Parathyroid adenoma (tissue), 2 donors: ENCODE results near the gene TMEM121B.

Experiments
- H2AFZ ChIP-seq: fragments of 300-600 bp; sonication (generic); one replicate; pipeline ENCODE4 v1.7.0; 2017; ENCODE audit warnings: antibody characterized with exemption, mild to moderate bottlenecking
- H3K27ac ChIP-seq: fragments of 300-600 bp; sonication (generic); one replicate; pipeline ENCODE4 v1.7.0; 2017
- H3K27me3 ChIP-seq: fragments of 300-600 bp; sonication (generic); one replicate; pipeline ENCODE4 v1.7.0; 2017; ENCODE audit warnings: low read length; ENCODE audit not compliant: control insufficient read depth, insufficient read depth
- H3K36me3 ChIP-seq: fragments of 300-600 bp; sonication (generic); one replicate; pipeline ENCODE4 v1.7.0; 2017; ENCODE audit warnings: low read length; ENCODE audit not compliant: control insufficient read depth, insufficient read depth
- H3K4me1 ChIP-seq: fragments of 300-600 bp; sonication (generic); one replicate; pipeline ENCODE4 v1.7.0; 2017; ENCODE audit warnings: control low read depth
- H3K4me2 ChIP-seq: fragments of 300-600 bp; sonication (generic); one replicate; pipeline ENCODE4 v1.7.0; 2017; ENCODE audit warnings: low read length
- H3K4me3 ChIP-seq: fragments of 300-600 bp; sonication (generic); one replicate; pipeline ENCODE4 v1.7.0; 2017; ENCODE audit warnings: low read depth, low read length
- H3K79me2 ChIP-seq: fragments of 300-600 bp; sonication (generic); one replicate; pipeline ENCODE4 v1.7.0; 2017; ENCODE audit warnings: control low read depth
- H3K9ac ChIP-seq: fragments of 300-600 bp; sonication (generic); one replicate; pipeline ENCODE4 v1.7.0; 2017; ENCODE audit warnings: mild to moderate bottlenecking
- H3K9me3 ChIP-seq: fragments of 300-600 bp; sonication (generic); one replicate; pipeline ENCODE4 v1.7.0; 2017; ENCODE audit warnings: low read length; ENCODE audit not compliant: control insufficient read depth
- CTCF ChIP-seq: fragments of 300-600 bp; sonication (generic); IDR thresholded peaks from one replicate; pipeline ENCODE4 v1.7.0; 2017; ENCODE audit warnings: antibody characterized with exemption, mild to moderate bottlenecking
- donor health status: primary hyperparathyroidism.

Gene TMEM121B

GRCh38 chr22:17145021-17145680, 24.0 kb upstream of the TMEM121B start:
- Histone ChIP-seq H3K36me3 (no peaks in the 10 kb centered on the region), H3K9me3 (no peaks in the 10 kb centered on the region)

DNA sequence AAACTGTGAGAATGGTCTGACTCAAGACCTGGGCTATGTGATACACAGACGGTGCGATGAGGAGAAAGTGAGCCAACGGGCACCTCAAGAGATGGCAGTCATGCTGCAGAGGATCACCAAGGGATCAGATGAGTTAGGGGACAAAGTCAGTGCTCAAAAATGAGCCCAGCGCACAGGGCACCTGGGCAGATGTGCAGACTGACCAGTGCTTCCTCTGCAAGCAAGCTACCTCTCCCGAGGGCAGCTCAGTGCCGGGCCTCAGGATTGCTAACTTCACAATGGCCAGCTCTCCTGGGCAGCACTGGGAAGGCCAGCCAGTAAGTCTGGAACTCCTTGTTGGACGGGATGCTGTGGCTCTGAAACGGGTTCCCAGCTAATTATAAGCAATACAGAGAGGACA, 22.7 kb upstream of the TMEM121B start:
- Histone ChIP-seq H3K9ac (no peak overlapping the region), H3K27me3 (no peaks in the 10 kb centered on the region), H3K4me1 (no peaks in the 10 kb centered on the region), H3K4me3 (no peak overlapping the region), H3K9me3 (no peaks in the 10 kb centered on the region), H3K79me2 (no peaks in the 10 kb centered on the region), H3K36me3 (no peaks in the 10 kb centered on the region), H2AFZ (no peak overlapping the region), H3K4me2 (no peak overlapping the region), H3K27ac (no peak overlapping the region)
- TF ChIP-seq CTCF = no peak

More at GRCh38 chr22:17145021-17145680, 24.0 kb upstream of the TMEM121B start:
- Histone ChIP-seq H3K27ac (no peak overlapping the region), H2AFZ (no peak overlapping the region), H3K4me3 (no peak overlapping the region), H3K4me1 (no peaks in the 10 kb centered on the region), H3K9ac (no peak overlapping the region), H3K79me2 (no peaks in the 10 kb centered on the region), H3K4me2 (no peak overlapping the region), H3K27me3 (no peaks in the 10 kb centered on the region)
- TF ChIP-seq CTCF = no peak

- Histone ChIP-seq H3K9ac (no peak overlapping the region), H3K4me1 (no peaks in the 10 kb centered on the region), H3K4me3 (no peak overlapping the region), H3K79me2 (no peaks in the 10 kb centered on the region), H3K4me2 (no peak overlapping the region), H2AFZ (no peak overlapping the region), H3K36me3 (no peaks in the 10 kb centered on the region), H3K27ac (no peak overlapping the region), H3K9me3 (no peaks in the 10 kb centered on the region), H3K27me3 (no peaks in the 10 kb centered on the region)
- no peak for TF ChIP-seq CTCF
Measured at GRCh38 chr22:17143101-17143500, 21.9 kb upstream of the TMEM121B start.

DNA sequence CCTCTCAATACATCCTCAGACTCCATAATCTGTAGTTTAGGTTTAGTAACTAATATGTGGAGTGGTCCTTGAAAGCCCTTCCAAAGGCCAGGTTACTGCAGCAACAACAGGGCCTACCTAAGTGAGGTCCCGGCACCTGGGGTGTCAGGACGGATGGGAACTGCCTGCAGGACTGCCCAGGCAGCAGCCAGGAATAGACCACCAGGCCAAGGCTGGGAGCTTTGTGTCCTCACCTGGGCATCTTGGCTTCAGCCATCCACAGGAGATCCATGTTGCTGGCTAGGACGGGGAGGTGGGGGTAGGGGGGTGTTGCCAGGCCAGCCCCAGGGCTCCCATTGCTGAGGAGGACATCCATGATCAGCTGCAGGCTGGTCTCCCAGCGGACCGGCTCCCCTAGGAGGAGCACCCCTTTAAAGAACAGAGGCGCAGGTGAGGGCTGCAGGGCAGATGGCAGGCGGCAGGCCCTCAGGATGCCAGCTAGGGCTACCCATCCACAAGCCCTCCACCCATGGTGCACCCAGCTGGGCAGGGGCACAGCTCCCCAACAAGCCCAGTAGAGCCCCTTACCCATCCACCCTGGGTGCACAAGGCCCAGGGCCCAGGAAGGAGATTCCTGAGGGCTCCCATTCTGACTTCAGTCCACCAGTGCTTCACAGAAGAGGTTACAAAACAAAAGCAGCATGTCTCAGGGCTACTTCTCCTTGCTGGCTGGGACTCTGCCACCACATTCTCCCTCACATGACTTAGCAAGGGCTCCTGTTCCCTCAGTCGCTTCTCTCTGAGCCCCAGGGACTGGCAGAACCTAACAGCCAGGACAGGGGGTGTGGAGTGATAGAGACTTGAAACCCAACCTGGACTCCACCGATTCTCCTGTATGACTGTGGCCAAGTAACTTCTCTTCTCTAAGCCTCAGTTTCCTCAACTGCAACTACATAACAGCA, 19.9 kb upstream of the TMEM121B start:
- no peak overlapping the region for H3K9ac ChIP-seq
- H3K4me2 ChIP-seq = no peak overlapping the region
- no peak for TF ChIP-seq CTCF
- no peaks in the 10 kb centered on the region for H3K27me3 ChIP-seq
- H3K79me2 ChIP-seq = no peaks in the 10 kb centered on the region
- H3K4me3 ChIP-seq = no peak overlapping the region
- H3K36me3 ChIP-seq = no peaks in the 10 kb centered on the region
- no peaks in the 10 kb centered on the region for H3K9me3 ChIP-seq
- H2AFZ ChIP-seq = no peak overlapping the region
- no peak overlapping the region for H3K27ac ChIP-seq
- no peaks in the 10 kb centered on the region for H3K4me1 ChIP-seq
